ENCODE measurements around the gene MIEN1. TPM values are rescaled to one million over a fixed set of nuclear protein-coding genes. Genes with fewer than 3 reads are reported as not detected.

MIEN1 gene
- total and polyA plus RNA-seq, 2 of the 13 experiments (the other 11 are each of a cell fraction or from before 2014, with no cell fraction given) = 40.6 to 56.6 TPM

DNA sequence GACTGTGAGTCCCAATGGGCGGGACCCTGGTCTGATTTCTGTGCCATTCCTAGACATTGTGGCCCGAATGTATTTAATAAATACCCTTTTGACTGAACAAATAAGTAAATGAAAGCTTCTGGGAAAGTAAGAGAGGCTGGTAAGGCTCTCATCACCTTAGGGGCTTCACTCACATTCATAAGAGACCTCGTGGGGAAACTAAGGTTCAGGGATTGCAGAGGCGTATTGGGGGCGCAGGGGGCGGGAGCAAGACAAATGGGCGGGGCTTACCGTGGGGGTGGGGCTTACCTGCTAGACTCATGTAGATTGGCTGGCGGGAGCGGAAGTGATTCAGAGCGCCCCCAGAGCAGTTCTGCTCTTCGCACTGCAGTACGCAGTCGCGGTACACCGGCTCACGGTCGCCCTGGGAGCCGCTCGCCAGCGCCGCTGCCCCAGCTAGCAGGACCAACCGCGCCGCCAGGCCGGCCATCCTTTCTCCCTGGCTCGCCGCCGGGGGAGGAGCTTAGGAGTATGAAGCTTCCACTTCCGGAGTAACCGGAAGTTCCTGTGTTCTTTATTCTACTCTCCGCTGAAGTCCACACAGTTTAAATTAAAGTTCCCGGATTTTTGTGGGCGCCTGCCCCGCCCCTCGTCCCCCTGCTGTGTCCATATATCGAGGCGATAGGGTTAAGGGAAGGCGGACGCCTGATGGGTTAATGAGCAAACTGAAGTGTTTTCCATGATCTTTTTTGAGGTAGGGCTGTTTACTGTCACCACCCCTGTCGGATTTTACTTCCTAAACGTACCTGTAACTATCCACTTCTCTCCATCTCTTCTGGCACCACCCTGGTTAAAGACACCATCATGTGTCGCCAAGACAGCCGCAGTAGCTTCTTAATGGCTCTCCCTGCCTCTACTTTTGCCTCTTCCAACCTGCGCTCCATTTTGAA lies 42.5 kb downstream of the MIEN1 start, which contains the start of gene PGAP3 (continued):
- TF ChIP-seq, protein P1, sequence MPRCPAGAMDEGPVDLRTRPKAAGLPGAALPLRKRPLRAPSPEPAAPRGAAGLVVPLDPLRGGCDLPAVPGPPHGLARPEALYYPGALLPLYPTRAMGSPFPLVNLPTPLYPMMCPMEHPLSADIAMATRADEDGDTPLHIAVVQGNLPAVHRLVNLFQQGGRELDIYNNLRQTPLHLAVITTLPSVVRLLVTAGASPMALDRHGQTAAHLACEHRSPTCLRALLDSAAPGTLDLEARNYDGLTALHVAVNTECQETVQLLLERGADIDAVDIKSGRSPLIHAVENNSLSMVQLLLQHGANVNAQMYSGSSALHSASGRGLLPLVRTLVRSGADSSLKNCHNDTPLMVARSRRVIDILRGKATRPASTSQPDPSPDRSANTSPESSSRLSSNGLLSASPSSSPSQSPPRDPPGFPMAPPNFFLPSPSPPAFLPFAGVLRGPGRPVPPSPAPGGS (CRISPR knock-in tag; IDR thresholded peaks at IDR 0.05) = no peak; the same call in 1 of the 2 replicates
- TF ChIP-seq ZNF10 (CRISPR knock-in tag; IDR thresholded peaks at IDR 0.05; ENCODE audit: borderline replicate concordance, low read depth) (no peak), ZNF569 (CRISPR knock-in tag; IDR thresholded peaks at IDR 0.05; ENCODE audit: borderline replicate concordance) (no peak), DNMT1 (CRISPR knock-in tag; IDR thresholded peaks at IDR 0.05) (no peak), MAFG (CRISPR knock-in tag; IDR thresholded peaks at IDR 0.05) (no peak), ZNF468 (CRISPR knock-in tag; IDR thresholded peaks at IDR 0.05) (no peak), ARID2 (CRISPR knock-in tag; IDR thresholded peaks at IDR 0.05; ENCODE audit: borderline replicate concordance) (no peak), FOXK2 (IDR thresholded peaks at IDR 0.05) (0 out of 2 replicates have a peak, but pooled peaks have one; percentile 19), RFXAP (CRISPR knock-in tag; IDR thresholded peaks at IDR 0.05; ENCODE audit: borderline replicate concordance) (peak; percentile 71), CBFB (CRISPR knock-in tag; IDR thresholded peaks at IDR 0.05) (0 out of 2 replicates have a peak, but pooled peaks have one; percentile 54), KLF13 (CRISPR knock-in tag; IDR thresholded peaks at IDR 0.05) (no peak), PLRG1 (conservative IDR thresholded peaks at IDR 0.05) (no peak), ZNF761 (CRISPR knock-in tag; conservative IDR thresholded peaks at IDR 0.05) (0 out of 2 replicates have a peak, but pooled peaks have one; percentile 30), TBP (CRISPR knock-in tag; IDR thresholded peaks at IDR 0.05) (no peak), GABPB1 (CRISPR knock-in tag; IDR thresholded peaks at IDR 0.05) (peak; percentile 98), ZNF781 (CRISPR knock-in tag; IDR thresholded peaks at IDR 0.05; ENCODE audit: borderline replicate concordance, not compliant biosample characterization) (no peak)
- TF ChIP-seq, protein P2, sequence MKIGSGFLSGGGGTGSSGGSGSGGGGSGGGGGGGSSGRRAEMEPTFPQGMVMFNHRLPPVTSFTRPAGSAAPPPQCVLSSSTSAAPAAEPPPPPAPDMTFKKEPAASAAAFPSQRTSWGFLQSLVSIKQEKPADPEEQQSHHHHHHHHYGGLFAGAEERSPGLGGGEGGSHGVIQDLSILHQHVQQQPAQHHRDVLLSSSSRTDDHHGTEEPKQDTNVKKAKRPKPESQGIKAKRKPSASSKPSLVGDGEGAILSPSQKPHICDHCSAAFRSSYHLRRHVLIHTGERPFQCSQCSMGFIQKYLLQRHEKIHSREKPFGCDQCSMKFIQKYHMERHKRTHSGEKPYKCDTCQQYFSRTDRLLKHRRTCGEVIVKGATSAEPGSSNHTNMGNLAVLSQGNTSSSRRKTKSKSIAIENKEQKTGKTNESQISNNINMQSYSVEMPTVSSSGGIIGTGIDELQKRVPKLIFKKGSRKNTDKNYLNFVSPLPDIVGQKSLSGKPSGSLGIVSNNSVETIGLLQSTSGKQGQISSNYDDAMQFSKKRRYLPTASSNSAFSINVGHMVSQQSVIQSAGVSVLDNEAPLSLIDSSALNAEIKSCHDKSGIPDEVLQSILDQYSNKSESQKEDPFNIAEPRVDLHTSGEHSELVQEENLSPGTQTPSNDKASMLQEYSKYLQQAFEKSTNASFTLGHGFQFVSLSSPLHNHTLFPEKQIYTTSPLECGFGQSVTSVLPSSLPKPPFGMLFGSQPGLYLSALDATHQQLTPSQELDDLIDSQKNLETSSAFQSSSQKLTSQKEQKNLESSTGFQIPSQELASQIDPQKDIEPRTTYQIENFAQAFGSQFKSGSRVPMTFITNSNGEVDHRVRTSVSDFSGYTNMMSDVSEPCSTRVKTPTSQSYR (CRISPR knock-in tag; IDR thresholded peaks at IDR 0.05; ENCODE audit: borderline replicate concordance) = peak; percentile 7; the same call in 1 of the 2 replicates
- TF ChIP-seq, protein P3, sequence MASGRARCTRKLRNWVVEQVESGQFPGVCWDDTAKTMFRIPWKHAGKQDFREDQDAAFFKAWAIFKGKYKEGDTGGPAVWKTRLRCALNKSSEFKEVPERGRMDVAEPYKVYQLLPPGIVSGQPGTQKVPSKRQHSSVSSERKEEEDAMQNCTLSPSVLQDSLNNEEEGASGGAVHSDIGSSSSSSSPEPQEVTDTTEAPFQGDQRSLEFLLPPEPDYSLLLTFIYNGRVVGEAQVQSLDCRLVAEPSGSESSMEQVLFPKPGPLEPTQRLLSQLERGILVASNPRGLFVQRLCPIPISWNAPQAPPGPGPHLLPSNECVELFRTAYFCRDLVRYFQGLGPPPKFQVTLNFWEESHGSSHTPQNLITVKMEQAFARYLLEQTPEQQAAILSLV (CRISPR knock-in tag; IDR thresholded peaks at IDR 0.05; ENCODE audit: borderline replicate concordance) = peak; percentile 78; the same call in 1 of the 2 replicates
- TF ChIP-seq, protein P4, sequence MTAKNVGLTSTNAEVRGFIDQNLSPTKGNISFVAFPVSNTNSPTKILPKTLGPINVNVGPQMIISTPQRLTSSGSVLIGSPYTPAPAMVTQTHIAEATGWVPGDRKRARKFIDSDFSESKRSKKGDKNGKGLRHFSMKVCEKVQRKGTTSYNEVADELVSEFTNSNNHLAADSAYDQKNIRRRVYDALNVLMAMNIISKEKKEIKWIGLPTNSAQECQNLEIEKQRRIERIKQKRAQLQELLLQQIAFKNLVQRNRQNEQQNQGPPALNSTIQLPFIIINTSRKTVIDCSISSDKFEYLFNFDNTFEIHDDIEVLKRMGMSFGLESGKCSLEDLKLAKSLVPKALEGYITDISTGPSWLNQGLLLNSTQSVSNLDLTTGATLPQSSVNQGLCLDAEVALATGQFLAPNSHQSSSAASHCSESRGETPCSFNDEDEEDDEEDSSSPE (CRISPR knock-in tag; IDR thresholded peaks at IDR 0.05) = peak; percentile 81
- TF ChIP-seq, protein P5, sequence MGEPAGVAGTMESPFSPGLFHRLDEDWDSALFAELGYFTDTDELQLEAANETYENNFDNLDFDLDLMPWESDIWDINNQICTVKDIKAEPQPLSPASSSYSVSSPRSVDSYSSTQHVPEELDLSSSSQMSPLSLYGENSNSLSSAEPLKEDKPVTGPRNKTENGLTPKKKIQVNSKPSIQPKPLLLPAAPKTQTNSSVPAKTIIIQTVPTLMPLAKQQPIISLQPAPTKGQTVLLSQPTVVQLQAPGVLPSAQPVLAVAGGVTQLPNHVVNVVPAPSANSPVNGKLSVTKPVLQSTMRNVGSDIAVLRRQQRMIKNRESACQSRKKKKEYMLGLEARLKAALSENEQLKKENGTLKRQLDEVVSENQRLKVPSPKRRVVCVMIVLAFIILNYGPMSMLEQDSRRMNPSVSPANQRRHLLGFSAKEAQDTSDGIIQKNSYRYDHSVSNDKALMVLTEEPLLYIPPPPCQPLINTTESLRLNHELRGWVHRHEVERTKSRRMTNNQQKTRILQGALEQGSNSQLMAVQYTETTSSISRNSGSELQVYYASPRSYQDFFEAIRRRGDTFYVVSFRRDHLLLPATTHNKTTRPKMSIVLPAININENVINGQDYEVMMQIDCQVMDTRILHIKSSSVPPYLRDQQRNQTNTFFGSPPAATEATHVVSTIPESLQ (CRISPR knock-in tag; conservative IDR thresholded peaks at IDR 0.05) = no peak; the same call in 1 of the 2 replicates

Measured in HepG2 (cell line).